Astrocyte (in vitro differentiated cells and primary cell): ENCODE data around the gene HTR7.

Experiments
- EZH2 ChIP-seq: IDR thresholded peaks from 2 replicates; pipeline ENCODE4 v1.6.1; 2012; ENCODE audit warnings: mild to moderate bottlenecking, low read length, inconsistent platforms; ENCODE audit not compliant: insufficient read depth
- TF ChIP-seq, protein P1 (sequence below): IDR thresholded peaks from 2 replicates; pipeline ENCODE4 v1.5.1; 2011; ENCODE audit warnings: low read depth, mild to moderate bottlenecking, inconsistent platforms, low read length, moderate library complexity; ENCODE audit not compliant: insufficient read depth

GRCh38 chr10:90818736-90819135 is 39.1 kb downstream of the HTR7 start:
- TF ChIP-seq, protein P1, sequence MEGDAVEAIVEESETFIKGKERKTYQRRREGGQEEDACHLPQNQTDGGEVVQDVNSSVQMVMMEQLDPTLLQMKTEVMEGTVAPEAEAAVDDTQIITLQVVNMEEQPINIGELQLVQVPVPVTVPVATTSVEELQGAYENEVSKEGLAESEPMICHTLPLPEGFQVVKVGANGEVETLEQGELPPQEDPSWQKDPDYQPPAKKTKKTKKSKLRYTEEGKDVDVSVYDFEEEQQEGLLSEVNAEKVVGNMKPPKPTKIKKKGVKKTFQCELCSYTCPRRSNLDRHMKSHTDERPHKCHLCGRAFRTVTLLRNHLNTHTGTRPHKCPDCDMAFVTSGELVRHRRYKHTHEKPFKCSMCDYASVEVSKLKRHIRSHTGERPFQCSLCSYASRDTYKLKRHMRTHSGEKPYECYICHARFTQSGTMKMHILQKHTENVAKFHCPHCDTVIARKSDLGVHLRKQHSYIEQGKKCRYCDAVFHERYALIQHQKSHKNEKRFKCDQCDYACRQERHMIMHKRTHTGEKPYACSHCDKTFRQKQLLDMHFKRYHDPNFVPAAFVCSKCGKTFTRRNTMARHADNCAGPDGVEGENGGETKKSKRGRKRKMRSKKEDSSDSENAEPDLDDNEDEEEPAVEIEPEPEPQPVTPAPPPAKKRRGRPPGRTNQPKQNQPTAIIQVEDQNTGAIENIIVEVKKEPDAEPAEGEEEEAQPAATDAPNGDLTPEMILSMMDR = no peak
- TF ChIP-seq EZH2 = no peak
